Psoas muscle (tissue), 8 donors: ENCODE results near the gene UACA. TPM values are rescaled to one million over a fixed set of nuclear protein-coding genes. Genes with fewer than 3 reads are reported as not detected.
A peak's percentile ranks its signal among the peaks of the same experiment; 100 is the strongest.

ENCODE experiments used
- ATAC-seq, 4 donors: fragments of 200-7000 bp; cut with Tn5 transposase; one replicate each; pipeline ENCODE4 v1.9.1; 2020; ENCODE audit warnings: moderate library complexity in 3 of 4, mild to moderate bottlenecking in 2 of 4
- DNase-seq, 2 donors: peaks; one replicate each; pipeline ENCODE4 v3.0.0-alpha.2; 2020
- H3K27ac ChIP-seq: fragments of 200-600 bp; one replicate; pipeline ENCODE4 v1.8.0; 2022
- H3K27me3 ChIP-seq, 3 donors: fragments of 200-600 bp in 1 of 3; one replicate each; pipeline versions ENCODE4 v1.6.1 to v1.8.0; 2013 to 2022; ENCODE audit warnings: low read length in 2 of 3, mild to moderate bottlenecking in 2 of 3, moderate library complexity in 1 of 3; ENCODE audit not compliant: insufficient read depth in 3 of 3
- H3K36me3 ChIP-seq, 2 donors: fragments of 200-600 bp in 1 of 2; one replicate each; pipeline versions ENCODE4 v1.6.1 to v1.8.0; 2013 to 2022; ENCODE audit warnings: low read depth in 1 of 2, mild to moderate bottlenecking in 1 of 2, moderate library complexity in 1 of 2; ENCODE audit not compliant: insufficient read depth in 1 of 2
- H3K4me1 ChIP-seq: fragments of 200-600 bp; one replicate; pipeline ENCODE4 v1.8.0; 2022
- H3K4me3 ChIP-seq: fragments of 200-600 bp; one replicate; pipeline ENCODE4 v1.8.0; 2022; ENCODE audit warnings: mild to moderate bottlenecking
- H3K9me3 ChIP-seq: fragments of 200-600 bp; one replicate; pipeline ENCODE4 v1.8.0; 2022
- WGBS, 3 donors: extraction: QIAGEN DNeasy Blood & Tissue Kit; methylation state at CpG; one replicate each; pipeline versions ENCODE4 v1.1.6 to v1.1.7; 2013; 5-methylcytosine and 5-hydroxymethylcytosine counted together
- intact Hi-C, 2 donors: fragments of 100-400 bp; cut with DNase I; formaldehyde crosslinking; loops; one replicate each; pipeline versions ENCODE4 v1.11.0 to v1.14.2; 2022
- polyA plus RNA-seq, 3 donors: library from polyadenylated mRNA; stranded (reverse); fragments of 200-250 nt; gene quantifications; one replicate each; pipeline ENCODE4 v1.2.3, GENCODE V29; 2013
- total RNA-seq, 4 donors: library from RNA; stranded (reverse); fragmentation: NEBNext Ultra II Directional in 2 of 4; extraction: Animal tissue kit (Norgen Biotek cat#: 25700) in 2 of 4; gene quantifications; one replicate each; pipeline versions ENCODE4 v1.2.1 to v1.2.4, GENCODE V29; 2021 to 2023
- TF ChIP-seq, protein P1 (sequence below): fragments of 200-600 bp; IDR thresholded peaks from one replicate; pipeline ENCODE4 v1.8.0; 2022; ENCODE audit warnings: antibody characterized with exemption
- donor health status: healthy with polysubstance abuse.
- donor health status: DM: no; HTN: no; CAD: no; lungs with moderate emphysema.
- donor health status: Bipolar disorder and iron deficiency.
- donor health status: healthy.
- donor health status: DM: yes; HTN: yes; CAD: no.
- donor health status: DM: no; HTN: no; CAD: no.
- donor health status: DM: no; HTN: no; CAD: no.
- donor health status: DM: yes; HTN: yes; CAD: no.

UACA gene
- total and polyA plus RNA-seq, 7 donors, result 17.0 to 426 (median 138) TPM

DNA sequence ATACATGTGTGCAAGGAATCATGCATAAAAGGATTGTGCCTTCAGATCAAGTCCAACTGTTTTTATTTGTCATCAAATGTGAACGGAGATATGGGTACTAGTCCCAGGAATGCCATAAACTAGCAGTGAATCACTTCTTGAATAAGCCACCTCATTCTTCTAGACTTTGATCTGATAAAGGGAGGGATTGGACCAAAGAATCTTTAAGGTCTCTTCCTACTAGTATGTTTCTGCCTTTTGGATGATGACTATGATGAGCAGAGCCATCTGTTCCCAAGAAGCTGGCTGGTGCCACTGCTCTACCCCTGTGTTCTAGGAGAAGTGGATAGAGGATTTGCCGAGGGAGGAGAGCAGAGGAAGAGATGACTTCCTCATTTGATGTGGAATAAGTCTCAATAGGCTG lies 28.8 kb upstream of the UACA start:
- Histone ChIP-seq H3K27ac (no peak overlapping the region), H3K9me3 (no peaks in the 10 kb centered on the region), H3K36me3 (no peaks in the 10 kb centered on the region), H3K4me3 (no peak overlapping the region), H3K4me1 (no peaks in the 10 kb centered on the region), H3K27me3 (no peaks in the 10 kb centered on the region)
- TF ChIP-seq, protein P1, sequence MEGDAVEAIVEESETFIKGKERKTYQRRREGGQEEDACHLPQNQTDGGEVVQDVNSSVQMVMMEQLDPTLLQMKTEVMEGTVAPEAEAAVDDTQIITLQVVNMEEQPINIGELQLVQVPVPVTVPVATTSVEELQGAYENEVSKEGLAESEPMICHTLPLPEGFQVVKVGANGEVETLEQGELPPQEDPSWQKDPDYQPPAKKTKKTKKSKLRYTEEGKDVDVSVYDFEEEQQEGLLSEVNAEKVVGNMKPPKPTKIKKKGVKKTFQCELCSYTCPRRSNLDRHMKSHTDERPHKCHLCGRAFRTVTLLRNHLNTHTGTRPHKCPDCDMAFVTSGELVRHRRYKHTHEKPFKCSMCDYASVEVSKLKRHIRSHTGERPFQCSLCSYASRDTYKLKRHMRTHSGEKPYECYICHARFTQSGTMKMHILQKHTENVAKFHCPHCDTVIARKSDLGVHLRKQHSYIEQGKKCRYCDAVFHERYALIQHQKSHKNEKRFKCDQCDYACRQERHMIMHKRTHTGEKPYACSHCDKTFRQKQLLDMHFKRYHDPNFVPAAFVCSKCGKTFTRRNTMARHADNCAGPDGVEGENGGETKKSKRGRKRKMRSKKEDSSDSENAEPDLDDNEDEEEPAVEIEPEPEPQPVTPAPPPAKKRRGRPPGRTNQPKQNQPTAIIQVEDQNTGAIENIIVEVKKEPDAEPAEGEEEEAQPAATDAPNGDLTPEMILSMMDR, result no peak
- intact Hi-C loops, result no loop called here
- no peak for ATAC-seq
- WGBS, 3 donors, result 41 to 59% (median 43%) methylated on average over 2 of the region's 2 CpGs
- DNase-seq, result no peak

DNA sequence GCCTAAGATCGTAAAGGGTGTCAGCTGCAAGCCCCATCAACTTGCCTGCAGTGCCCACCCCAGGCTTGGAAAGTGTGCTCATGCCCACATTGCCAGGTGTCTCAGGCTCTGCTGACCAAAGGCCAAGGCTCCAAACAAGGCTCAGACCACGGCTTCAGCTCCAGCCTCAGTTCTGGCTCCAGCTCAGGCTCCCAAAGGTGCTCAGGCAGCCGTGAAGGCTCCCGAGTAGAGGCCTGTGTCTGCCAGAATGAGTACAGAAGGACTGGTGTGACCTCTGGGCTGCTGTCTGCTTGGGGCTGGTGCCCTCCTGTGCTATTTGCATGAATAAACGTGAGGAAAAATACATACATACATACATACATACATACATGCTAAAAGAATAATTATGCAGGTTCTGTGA lies 27.9 kb upstream of the UACA start:
- Histone ChIP-seq H3K36me3 (no peaks in the 10 kb centered on the region), H3K9me3 (no peaks in the 10 kb centered on the region), H3K4me1 (no peaks in the 10 kb centered on the region), H3K27me3 (no peaks in the 10 kb centered on the region), H3K4me3 (no peak overlapping the region), H3K27ac (no peak overlapping the region)
- TF ChIP-seq, protein P1, result no peak
- intact Hi-C loops, result no loop called here
- WGBS, 3 donors, result 46 to 70% (median 47%) methylated on average over 5 of the region's 5 CpGs
- no peak for DNase-seq
- peak in 2 of 4 donors; percentile 35 to 57 for ATAC-seq

DNA sequence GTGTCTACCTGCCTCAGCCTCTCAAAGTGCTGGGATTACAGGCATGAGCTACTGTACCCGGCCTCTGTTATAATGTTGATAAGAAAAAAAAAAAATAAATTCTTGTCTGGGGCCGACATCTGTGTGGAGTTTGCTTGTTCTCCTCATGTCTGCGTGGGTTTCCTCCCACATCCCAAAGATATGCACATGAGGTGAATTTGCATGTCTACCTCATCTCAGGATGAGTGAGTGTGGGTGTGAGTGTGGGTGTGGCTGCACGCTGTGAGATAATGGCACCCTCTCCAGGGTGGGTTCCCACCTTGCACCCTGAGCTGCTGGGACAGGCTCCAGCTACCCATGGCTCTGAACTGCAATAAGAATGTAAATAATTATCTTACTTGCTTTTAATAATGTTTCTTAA lies 25.9 kb upstream of the UACA start:
- Histone ChIP-seq H3K27ac (no peak overlapping the region), H3K4me3 (no peak overlapping the region), H3K36me3 (no peaks in the 10 kb centered on the region), H3K4me1 (no peaks in the 10 kb centered on the region), H3K27me3 (no peaks in the 10 kb centered on the region), H3K9me3 (no peaks in the 10 kb centered on the region)
- DNase-seq (no peak), ATAC-seq (no peak)
- intact Hi-C loops, result no loop called here
- TF ChIP-seq, protein P1, result no peak
- 81 to 89% (median 84%) methylated on average over 4 of the region's 4 CpGs for WGBS, 3 donors

DNA sequence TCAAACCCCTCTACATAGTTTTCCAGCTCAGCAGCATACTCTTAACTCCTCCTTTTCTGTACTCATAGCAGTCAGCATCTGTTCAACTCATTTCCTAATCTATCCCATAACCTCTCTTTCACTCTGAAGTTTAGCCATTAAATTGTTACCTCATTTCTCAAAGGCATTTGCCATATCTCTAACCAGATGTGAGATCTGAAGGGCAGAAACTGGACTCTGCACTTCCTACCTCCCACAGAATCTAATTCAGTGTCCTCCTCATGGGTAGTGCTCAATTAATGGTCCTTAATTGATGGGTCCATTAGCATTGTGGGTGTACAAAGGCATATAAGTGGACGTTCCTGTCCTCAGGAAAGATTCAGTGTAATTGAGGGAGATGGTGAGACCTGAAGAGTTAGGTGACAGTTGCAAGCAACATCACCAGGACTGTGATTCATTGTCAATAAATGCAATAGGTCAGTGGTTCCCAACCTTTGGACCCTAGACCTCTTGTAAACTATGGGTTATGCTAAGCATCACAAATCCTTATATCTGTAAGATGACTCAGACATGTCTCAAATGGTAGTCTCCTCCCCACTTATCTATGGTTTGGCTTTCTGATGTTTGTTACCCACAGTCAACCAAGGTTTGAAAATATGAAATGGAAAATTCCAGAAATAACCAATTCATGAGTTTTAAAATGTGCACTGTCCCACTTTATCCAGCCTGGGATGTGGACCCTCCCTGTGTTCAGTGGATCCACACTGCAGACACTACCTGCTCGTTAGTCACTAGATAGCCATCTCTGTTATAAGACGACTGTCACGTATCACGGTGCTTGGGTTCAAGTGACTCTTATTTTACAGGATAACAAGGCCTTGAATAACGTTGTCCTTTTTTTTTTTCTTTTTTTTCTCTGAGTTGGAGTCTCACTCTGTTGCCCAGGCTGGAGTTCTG lies 25.0 kb upstream of the UACA start:
- 83 to 89% (median 84%) methylated on average over 6 of the region's 6 CpGs for WGBS, 3 donors
- Histone ChIP-seq H3K4me1 (no peaks in the 10 kb centered on the region), H3K27me3 (no peaks in the 10 kb centered on the region), H3K4me3 (no peak overlapping the region), H3K27ac (no peak overlapping the region), H3K9me3 (no peaks in the 10 kb centered on the region), H3K36me3 (no peaks in the 10 kb centered on the region)
- intact Hi-C loops, result no loop called here
- DNase-seq, result no peak
- TF ChIP-seq, protein P1, result no peak
- ATAC-seq, result no peak
